ENCODE results near the gene CLECL1. TPM values are rescaled to one million over a fixed set of nuclear protein-coding genes. Genes with fewer than 3 reads are reported as not detected.

CLECL1 gene
- total and polyA plus RNA-seq, 10 donors: 6.3 to 103 (median 14.5) TPM

GRCh38 chr12:9754099-9754927 is 21.4 kb upstream of the CLECL1 start:
- intact Hi-C loops (cut with DNase I; ENCODE audit: low total_unique reads): loop anchor here (5.0 kb wide), 1 partner anchor 43 kb away; no protein-coding TSS in a partner anchor
- H3K9me3 ChIP-seq: no peaks in the 10 kb centered on the region
- H3K4me1 ChIP-seq: peaks cover 9 to 93% (median 55%) of the 10 kb centered on the region in 6 donors
- no peak for DNase-seq
- no peak for TF ChIP-seq CTCF (IDR thresholded peaks at IDR 0.05 in 8 of 11, conservative IDR thresholded peaks at IDR 0.05 in 3 of 11)
- TF ChIP-seq POLR2AphosphoS5 (IDR thresholded peaks at IDR 0.05): peak in 1 of 3 donors; percentile 36
- H3K27ac ChIP-seq: peak overlapping the region in 1 of 8 donors; percentile 88
- H3K36me3 ChIP-seq: peaks cover 0 to 53% (median 23%) of the 10 kb centered on the region in 6 donors
- no peaks in the 10 kb centered on the region for H3K27me3 ChIP-seq (replicated peaks in 1 of 7)
- 78 to 89% (median 81%) methylated on average over 3 of the region's 3 CpGs for WGBS, 5 donors
- no peak overlapping the region for H3K4me3 ChIP-seq

- Histone ChIP-seq H3K4me1 (peaks cover 9 to 98% (median 55%) of the 10 kb centered on the region in 6 donors), H3K27ac (no peak overlapping the region), H3K9me3 (no peaks in the 10 kb centered on the region), H3K36me3 (peaks cover 0 to 53% (median 23%) of the 10 kb centered on the region in 6 donors), H3K4me3 (no peak overlapping the region), H3K27me3 (replicated peaks in 1 of 7) (no peaks in the 10 kb centered on the region)
- no peak for DNase-seq
- WGBS, 5 donors: 73 to 84% (median 76%) methylated on average over 3 of the region's 3 CpGs
- TF ChIP-seq CTCF (IDR thresholded peaks at IDR 0.05 in 8 of 11, conservative IDR thresholded peaks at IDR 0.05 in 3 of 11) (no peak), POLR2A (IDR thresholded peaks at IDR 0.05) (no peak)
- intact Hi-C loops (cut with DNase I; ENCODE audit: low total_unique reads): loop anchor here (5.0 kb wide), 1 partner anchor 44 kb away; no protein-coding TSS in a partner anchor
These were observed 20.6 kb upstream of the CLECL1 start for GRCh38 chr12:9753498-9753897.

GRCh38 chr12:9753073-9753472 is 20.2 kb upstream of the CLECL1 start:
- no peak for DNase-seq
- H3K27me3 ChIP-seq (replicated peaks in 1 of 7): no peaks in the 10 kb centered on the region
- no peaks in the 10 kb centered on the region for H3K9me3 ChIP-seq
- no peak overlapping the region for H3K27ac ChIP-seq
- H3K36me3 ChIP-seq: peaks cover 0 to 53% (median 23%) of the 10 kb centered on the region in 6 donors
- H3K4me3 ChIP-seq: no peak overlapping the region
- intact Hi-C loops (cut with DNase I; ENCODE audit: low total_unique reads): loop anchor here (5.0 kb wide), 1 partner anchor 44 kb away; no protein-coding TSS in a partner anchor
- 83 to 95% (median 88%) methylated on average over 2 of the region's 2 CpGs for WGBS, 5 donors
- TF ChIP-seq CTCF (IDR thresholded peaks at IDR 0.05 in 8 of 11, conservative IDR thresholded peaks at IDR 0.05 in 3 of 11): no peak
- peak in 1 of 3 donors; percentile 52 for TF ChIP-seq POLR2AphosphoS5 (IDR thresholded peaks at IDR 0.05)
- peak in 1 of 3 donors; percentile 28 for TF ChIP-seq POLR2A (IDR thresholded peaks at IDR 0.05)
- peaks cover 9 to 98% (median 55%) of the 10 kb centered on the region in 6 donors for H3K4me1 ChIP-seq
